ENCODE data around the gene STK32B. TPM values are rescaled to one million over a fixed set of nuclear protein-coding genes. Genes with fewer than 3 reads are reported as not detected.

Gene STK32B
- total and polyA plus RNA-seq, 9 of the 15 experiments (the other 6 are each of a cell fraction or from before 2014, with no cell fraction given) = 0.03 to 0.20 (median 0.07) TPM; not detected in 2

- no peaks in the 10 kb centered on the region for H3K9me1 ChIP-seq (ENCODE audit: control insufficient read depth, insufficient read depth, low read length)
- no TSS peak for BruUV-seq (replicated peaks)
- no peak for TF ChIP-seq NFRKB (IDR thresholded peaks at IDR 0.05; ENCODE audit: low read depth)
- TF ChIP-seq TCF7L2 (IDR thresholded peaks at IDR 0.05; ENCODE audit: low read depth, low read length) = no peak
- no peak for TF ChIP-seq HMG20B (CRISPR knock-in tag; IDR thresholded peaks at IDR 0.05)
- no peak for TF ChIP-seq TAF15 (IDR thresholded peaks at IDR 0.05; ENCODE audit: low read depth, low read length)
- TF ChIP-seq, protein P1, sequence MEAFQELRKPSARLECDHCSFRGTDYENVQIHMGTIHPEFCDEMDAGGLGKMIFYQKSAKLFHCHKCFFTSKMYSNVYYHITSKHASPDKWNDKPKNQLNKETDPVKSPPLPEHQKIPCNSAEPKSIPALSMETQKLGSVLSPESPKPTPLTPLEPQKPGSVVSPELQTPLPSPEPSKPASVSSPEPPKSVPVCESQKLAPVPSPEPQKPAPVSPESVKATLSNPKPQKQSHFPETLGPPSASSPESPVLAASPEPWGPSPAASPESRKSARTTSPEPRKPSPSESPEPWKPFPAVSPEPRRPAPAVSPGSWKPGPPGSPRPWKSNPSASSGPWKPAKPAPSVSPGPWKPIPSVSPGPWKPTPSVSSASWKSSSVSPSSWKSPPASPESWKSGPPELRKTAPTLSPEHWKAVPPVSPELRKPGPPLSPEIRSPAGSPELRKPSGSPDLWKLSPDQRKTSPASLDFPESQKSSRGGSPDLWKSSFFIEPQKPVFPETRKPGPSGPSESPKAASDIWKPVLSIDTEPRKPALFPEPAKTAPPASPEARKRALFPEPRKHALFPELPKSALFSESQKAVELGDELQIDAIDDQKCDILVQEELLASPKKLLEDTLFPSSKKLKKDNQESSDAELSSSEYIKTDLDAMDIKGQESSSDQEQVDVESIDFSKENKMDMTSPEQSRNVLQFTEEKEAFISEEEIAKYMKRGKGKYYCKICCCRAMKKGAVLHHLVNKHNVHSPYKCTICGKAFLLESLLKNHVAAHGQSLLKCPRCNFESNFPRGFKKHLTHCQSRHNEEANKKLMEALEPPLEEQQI (IDR thresholded peaks at IDR 0.05) = no peak
- no peak for TF ChIP-seq SPI1 (IDR thresholded peaks at IDR 0.05; ENCODE audit: borderline replicate concordance, low read depth, low read length)
- TF ChIP-seq BDP1 (IDR thresholded peaks at IDR 0.05; ENCODE audit: insufficient read depth, insufficient read length) = no peak
- no peak for TF ChIP-seq STAT5A (IDR thresholded peaks at IDR 0.05; ENCODE audit: borderline replicate concordance, low read length)
- no peaks in the 10 kb centered on the region for H3K9me3 ChIP-seq (replicated peaks; ENCODE audit: control insufficient read depth, insufficient read depth, low read depth, low read length)
- H4K20me1 ChIP-seq (replicated peaks; ENCODE audit: control insufficient read depth, insufficient read depth, low read length) = no peaks in the 10 kb centered on the region
- no peak overlapping the region for H3K9ac ChIP-seq (ENCODE audit: insufficient read depth in 1 of 2, low read depth in 2 of 2, low read length in 2 of 2)
- 81% methylated on average over 7 of the region's 7 CpGs for WGBS (ENCODE audit: insufficient coverage, low coverage, missing lambda C conversion rate)
- no peak overlapping the region for H3K27ac ChIP-seq (ENCODE audit: extremely low read depth, low read depth, low read length)
- intact Hi-C loops (cut with micrococcal nuclease) = no loop called here
- CTCF ChIA-PET (ENCODE audit: low intra/inter-chr PET ratio) = no interaction called here
- in situ Hi-C loops (cut with MboI) = no loop called here
- POLR2A ChIA-PET = no interaction called here
- no peaks in the 10 kb centered on the region for H3K79me2 ChIP-seq (ENCODE audit: control insufficient read depth, insufficient read depth, low read length)
- FAIRE-seq = no peak
- H3K36me3 ChIP-seq (ENCODE audit: control insufficient read depth, insufficient read depth, low read length) = no peaks in the 10 kb centered on the region
- H3K4me1 ChIP-seq (replicated peaks in 1 of 2; ENCODE audit: control insufficient read depth in 2 of 2, insufficient read depth in 2 of 2, low read length in 2 of 2) = peaks cover 20 to 49% of the 10 kb centered on the region in 2 experiments
- no peak overlapping the region for H3K4me2 ChIP-seq (ENCODE audit: insufficient read depth, low read length)
- no peak for ATAC-seq
- H2AFZ ChIP-seq (ENCODE audit: low read depth, low read length) = peak overlapping the region; percentile 2; the same call in 1 of the 2 replicates
- no peak for DNase-seq (ENCODE audit: extremely low read depth in 1 of 4, low spot score in 3 of 4)
- H3K4me3 ChIP-seq = no peak overlapping the region
- no peaks in the 10 kb centered on the region for H3K27me3 ChIP-seq (ENCODE audit: control insufficient read depth in 2 of 2, insufficient read depth in 2 of 2, low read length in 2 of 2)
Measured at GRCh38 chr4:5039800-5040199, 11.5 kb upstream of the STK32B start.
